Activated CD8-positive, alpha-beta memory T cell treated with anti-CD3 and anti-CD28 coated beads for 48 hours (primary cell): ENCODE measurements around the gene PLA2G15.

Experiments used
- DNase-seq, 3 experiments: peaks; one replicate each; pipeline ENCODE4 v3.0.0-alpha.2; 2020; ENCODE audit warnings: low read depth in 2 of 3, low spot score in 2 of 3

The PLA2G15 gene

GRCh38 chr16:68298312-68298711 is 53.1 kb downstream of the PLA2G15 start:
- no peak for DNase-seq

GRCh38 chr16:68298907-68299561 is 53.9 kb downstream of the PLA2G15 start:
- no peak for DNase-seq

- DNase-seq: no peak
Measured at GRCh38 chr16:68299571-68300453, 54.6 kb downstream of the PLA2G15 start.

- DNase-seq: no peak
Measured at GRCh38 chr16:68300734-68301459, 55.7 kb downstream of the PLA2G15 start.

GRCh38 chr16:68306633-68307032 is 61.5 kb downstream of the PLA2G15 start:
- no peak for DNase-seq

- no peak for DNase-seq
Measured at GRCh38 chr16:68309799-68310198, 64.6 kb downstream of the PLA2G15 start.

GRCh38 chr16:68310437-68310773 is 65.2 kb downstream of the PLA2G15 start:
- no peak for DNase-seq
